GM10266 (cell line): ENCODE measurements around the gene IPO4.
A peak's percentile ranks its signal among the peaks of the same experiment; 100 is the strongest.

Experiments
- DNase-seq: peaks from one replicate; pipeline ENCODE4 v3.0.0; 2012; ENCODE audit errors: extremely low spot score
- CTCF ChIP-seq: IDR thresholded peaks from 2 replicates; pipeline ENCODE4 v1.5.1; 2012; ENCODE audit warnings: mild to moderate bottlenecking, low read depth; ENCODE audit not compliant: control insufficient read depth, insufficient read depth; ENCODE audit errors: missing control alignments

IPO4 gene

DNA sequence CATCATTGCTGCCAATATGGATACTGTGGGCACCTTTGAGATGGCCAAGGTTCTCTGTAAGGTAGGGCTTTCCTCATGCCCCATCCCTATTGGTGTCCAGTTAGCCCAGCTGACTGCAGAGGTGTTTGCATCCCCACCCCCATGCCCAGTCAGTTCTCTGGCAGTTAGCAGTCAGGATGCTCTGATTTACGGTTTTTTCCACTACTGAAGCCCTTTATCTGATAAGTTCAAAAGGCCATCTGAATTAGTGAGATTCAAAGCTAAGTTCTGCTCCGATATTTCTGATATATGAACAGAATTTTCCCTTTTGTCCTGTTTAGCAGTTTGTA, 44.9 kb upstream of the IPO4 start:
- no peak for DNase-seq

DNA sequence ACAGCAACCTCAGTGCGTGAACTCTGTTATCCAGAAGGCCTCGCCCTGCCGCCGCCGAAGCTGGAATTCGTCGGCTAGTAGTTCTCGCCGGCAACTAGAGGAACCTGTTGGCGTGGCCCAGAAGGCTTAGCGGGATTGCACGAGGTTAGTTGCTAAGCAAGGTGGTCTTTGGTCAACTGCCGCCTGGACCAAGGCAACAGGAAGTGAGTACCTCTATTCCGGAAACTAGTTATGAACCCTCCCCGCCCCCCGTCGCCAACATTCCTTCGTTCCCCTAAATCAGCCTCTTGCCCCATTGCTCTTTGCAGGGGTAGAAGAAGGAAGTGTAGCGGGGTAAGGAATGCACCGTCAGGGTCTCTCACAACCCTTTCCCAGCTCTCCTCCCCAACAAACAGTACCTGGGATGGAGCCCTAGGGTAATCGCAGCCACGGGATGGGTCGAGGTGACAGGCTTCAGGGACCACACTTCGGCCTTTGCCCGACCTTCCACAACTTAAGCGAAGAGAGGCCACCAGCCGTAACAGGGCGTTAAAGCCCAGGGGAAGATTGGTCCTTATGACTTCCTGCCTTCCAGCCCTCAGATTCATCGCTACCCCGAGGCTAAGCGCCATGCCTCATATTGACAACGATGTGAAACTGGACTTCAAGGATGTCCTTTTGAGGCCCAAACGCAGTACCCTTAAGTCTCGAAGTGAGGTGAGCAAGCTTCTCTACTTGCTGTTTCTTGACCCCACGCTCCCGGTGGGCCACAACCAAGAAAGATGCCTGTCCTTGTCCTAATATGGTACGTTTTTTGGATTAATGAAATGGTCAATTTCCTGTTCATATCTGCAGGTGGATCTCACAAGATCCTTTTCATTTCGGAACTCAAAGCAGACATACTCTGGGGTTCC, 44.3 kb upstream of the IPO4 start, which contains the start of gene GMPR2:
TSS of gene GMPR2 (plus strand) at position 285 of the 893 bp plus-strand sequence. CDS start at position 610, 325 bp downstream.
- TF ChIP-seq CTCF: no peak
- peak; percentile 55 for DNase-seq

More for the DNA sequence above, 44.9 kb upstream of the IPO4 start:
- TF ChIP-seq CTCF: no peak

GRCh38 chr14:24232121-24232644, 43.6 kb upstream of the IPO4 start, which contains the start of gene NEDD8:
Gene NEDD8, minus strand, starts transcription at chr14:24232367. Its CDS starts 100 bp downstream, at chr14:24232267.
- TF ChIP-seq CTCF: no peak
- peak; percentile 80 for DNase-seq

DNA sequence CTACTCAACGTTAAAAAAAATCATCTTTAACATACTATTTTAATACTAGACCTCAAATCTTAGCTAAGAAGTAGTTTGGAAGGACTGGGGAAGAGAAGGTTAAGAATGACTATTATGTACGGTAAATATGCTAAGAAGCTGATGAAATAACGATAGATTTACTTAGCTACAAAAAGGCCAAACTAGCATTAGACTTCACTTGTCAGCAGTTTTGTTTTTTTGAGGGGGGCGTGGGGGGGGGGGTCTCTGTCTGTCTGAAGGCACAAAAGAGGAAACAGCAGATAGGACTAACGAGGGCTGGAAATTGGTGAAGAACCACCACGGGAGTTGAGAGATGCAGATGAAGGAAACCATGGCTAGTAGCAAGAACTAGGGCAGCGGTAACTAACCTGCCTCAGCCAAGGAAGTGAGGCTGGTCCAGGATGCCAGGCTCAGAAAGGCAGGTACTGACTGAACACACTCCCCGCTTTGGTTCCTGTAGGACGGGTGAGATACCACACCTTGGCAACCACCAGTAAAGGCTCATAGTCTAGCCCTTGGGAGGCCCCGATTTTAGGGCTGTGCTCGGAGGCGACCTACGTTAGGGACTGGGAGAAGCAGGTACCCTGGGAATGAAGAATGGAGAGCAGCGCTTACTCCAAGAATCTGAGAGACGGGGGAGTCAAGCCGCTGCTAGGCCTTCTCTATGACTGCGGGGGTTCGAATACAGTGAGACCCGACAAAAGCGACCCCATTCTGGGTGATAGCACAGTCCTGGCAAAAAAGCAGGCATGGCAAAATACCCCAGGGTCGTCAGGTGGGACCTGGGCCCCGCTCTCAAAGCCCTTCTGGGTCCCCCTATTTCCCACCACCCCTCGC, 42.9 kb upstream of the IPO4 start:
- DNase-seq: peak; percentile 35

DNA sequence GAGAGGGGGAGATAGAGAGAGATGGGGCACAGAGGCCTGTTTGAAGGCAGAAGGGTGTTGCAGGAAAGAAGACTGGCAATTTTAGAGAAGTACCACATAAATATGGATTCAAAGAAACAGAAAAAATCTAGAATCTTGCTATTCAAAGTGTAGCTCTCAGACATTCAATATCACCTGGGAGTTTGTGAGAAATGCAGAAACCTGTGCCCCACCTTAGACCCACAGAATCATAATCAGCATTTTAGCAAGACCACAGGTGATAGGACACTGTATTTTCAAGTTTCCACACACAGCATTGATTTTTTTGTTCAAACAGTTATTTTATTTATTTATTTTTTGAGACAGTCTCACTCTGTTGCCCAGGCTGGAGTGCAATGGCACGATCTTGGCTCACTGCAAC, 40.3 kb upstream of the IPO4 start:
- TF ChIP-seq CTCF: no peak
- DNase-seq: no peak

More for the DNA sequence above, 42.9 kb upstream of the IPO4 start:
- TF ChIP-seq CTCF: no peak

DNA sequence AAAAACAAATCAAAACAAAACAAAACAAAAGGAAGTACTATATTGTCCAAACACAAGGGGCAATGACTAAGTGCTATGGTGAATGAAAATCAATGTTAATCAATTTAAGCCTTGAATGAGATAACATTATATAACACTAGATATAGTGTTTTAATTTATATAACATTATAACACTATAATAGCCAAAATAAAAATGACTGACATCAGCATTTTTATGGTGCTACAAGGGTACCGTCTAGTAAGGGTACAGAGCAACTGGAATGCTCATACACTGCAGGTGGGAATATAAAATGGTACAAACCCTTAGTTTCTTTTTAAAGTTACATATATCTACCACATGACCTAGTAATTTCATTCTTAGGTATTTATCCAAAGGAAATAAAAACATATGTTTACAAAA, 37.9 kb upstream of the IPO4 start:
- DNase-seq: no peak
- no peak for TF ChIP-seq CTCF
